Stimulated activated CD4-positive, alpha-beta T cell treated with anti-CD3 and anti-CD28 coated beads, Interleukin-4, amount 100 ng/mL, for 48 hours (primary cell): Measurements from ENCODE around the gene NFKBIB.
"Not testable (repeated sequence)": the region's sequence is repeated elsewhere in the genome, so short reads cannot be mapped to it uniquely, and the experiment has no call there.

Experiments
- DNase-seq, 2 donors: peaks; one replicate each; pipeline ENCODE4 v3.0.0-alpha.2; 2020; ENCODE audit warnings: low read depth in 2 of 2

Gene NFKBIB

GRCh38 chr19:38875656-38876395 lies 23.9 kb upstream of the NFKBIB start:
- DNase-seq = no peak

GRCh38 chr19:38877781-38878574 lies 21.8 kb upstream of the NFKBIB start, which contains the start of gene RINL:
Gene RINL (minus strand): TSS chr19:38878275. CDS start chr19:38876742, 1,533 bp downstream.
- DNase-seq = peak; percentile 44 to 67

- no peak for DNase-seq
Observed at GRCh38 chr19:38878575-38879399, 21.0 kb upstream of the NFKBIB start.

GRCh38 chr19:38879400-38879751 lies 20.4 kb upstream of the NFKBIB start:
- no peak for DNase-seq

- no peak for DNase-seq
Observed at GRCh38 chr19:38880076-38880881, 19.5 kb upstream of the NFKBIB start.

GRCh38 chr19:38880882-38881609 lies 18.7 kb upstream of the NFKBIB start:
- DNase-seq = no peak

- DNase-seq = no peak
Observed at GRCh38 chr19:38883286-38883685, 16.5 kb upstream of the NFKBIB start.

- not testable (repeated sequence) for DNase-seq
Observed at GRCh38 chr19:38884691-38885090, 15.1 kb upstream of the NFKBIB start.

- no peak for DNase-seq
Observed at GRCh38 chr19:38888876-38889275, 10.9 kb upstream of the NFKBIB start.

GRCh38 chr19:38889803-38890202 lies 10.0 kb upstream of the NFKBIB start:
- DNase-seq = no peak

- DNase-seq = no peak
Observed at GRCh38 chr19:38890686-38891085, 9.1 kb upstream of the NFKBIB start.

- no peak for DNase-seq
Observed at GRCh38 chr19:38891771-38892170, 8.0 kb upstream of the NFKBIB start.

- DNase-seq = no peak
Observed at GRCh38 chr19:38892841-38893240, 6.9 kb upstream of the NFKBIB start.

GRCh38 chr19:38893341-38893771 lies 6.4 kb upstream of the NFKBIB start:
- no peak for DNase-seq

- no peak for DNase-seq
Observed at GRCh38 chr19:38894968-38895367, 4.8 kb upstream of the NFKBIB start.

- no peak for DNase-seq
Observed at GRCh38 chr19:38898788-38899446, 852 bp upstream of the NFKBIB start.

- no peak for DNase-seq
Observed at GRCh38 chr19:38900202-38900629, 447 bp downstream of the NFKBIB start.

- no peak for DNase-seq
Observed at GRCh38 chr19:38900743-38901190, 998 bp downstream of the NFKBIB start.

GRCh38 chr19:38901683-38902082 lies 1.9 kb downstream of the NFKBIB start:
- DNase-seq = no peak
